HG03432 (cell line): ENCODE data around the gene LRRC4C.

ENCODE experiments used
- ATAC-seq: cut with Tn5 transposase; IDR thresholded peaks from one replicate; pipeline ENCODE4 v1.9.1; 2021; ENCODE audit warnings: mild to moderate bottlenecking, moderate library complexity; ENCODE audit not compliant: unreplicated experiment

Gene LRRC4C

DNA sequence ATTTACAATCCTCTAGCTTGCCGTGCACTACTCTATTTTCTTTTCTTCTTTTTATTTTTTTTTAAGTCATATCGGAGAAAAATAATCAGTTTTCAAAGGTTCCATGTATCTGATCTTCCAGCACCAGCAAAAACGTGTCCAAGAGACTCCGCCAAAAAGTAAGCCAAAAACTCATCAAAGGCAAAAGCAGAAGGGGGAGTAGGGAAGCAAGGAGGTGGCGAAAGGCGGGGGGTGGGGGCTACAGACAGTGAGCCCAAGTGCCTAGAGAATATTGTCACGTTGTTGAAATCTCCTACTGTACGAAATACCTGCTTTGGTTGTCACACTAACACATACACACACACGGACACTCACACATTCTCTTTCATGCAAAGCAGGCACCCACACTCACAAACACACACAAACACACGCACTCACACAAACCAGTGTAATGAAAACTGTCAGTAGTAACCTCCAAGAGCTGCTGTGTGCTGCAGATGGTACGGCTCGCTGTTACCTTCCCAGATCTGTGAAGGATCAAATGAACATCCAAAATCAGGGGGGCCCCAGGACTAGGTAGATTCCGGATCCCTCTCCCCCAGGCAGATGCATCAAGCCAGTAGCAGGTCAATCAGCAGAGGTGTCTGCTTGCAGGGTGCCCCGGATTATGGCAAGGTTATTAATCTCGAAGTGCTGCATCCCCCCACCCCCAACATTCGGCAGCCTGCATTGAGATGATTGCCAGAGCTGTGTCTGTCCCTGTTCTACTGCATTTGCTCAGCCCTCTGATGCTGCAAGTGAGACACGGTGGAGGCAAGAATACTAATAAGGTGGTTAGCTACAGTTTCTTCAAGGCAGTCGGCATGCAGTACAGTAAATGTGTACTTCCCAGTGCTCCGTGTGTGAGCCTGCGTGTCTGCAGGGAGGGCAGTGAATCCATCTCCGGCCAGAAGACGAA is at the start of gene LRRC4C:
TSS of gene LRRC4C (minus strand) at position 188 of the 937 bp plus-strand sequence.
- ATAC-seq: no peak

DNA sequence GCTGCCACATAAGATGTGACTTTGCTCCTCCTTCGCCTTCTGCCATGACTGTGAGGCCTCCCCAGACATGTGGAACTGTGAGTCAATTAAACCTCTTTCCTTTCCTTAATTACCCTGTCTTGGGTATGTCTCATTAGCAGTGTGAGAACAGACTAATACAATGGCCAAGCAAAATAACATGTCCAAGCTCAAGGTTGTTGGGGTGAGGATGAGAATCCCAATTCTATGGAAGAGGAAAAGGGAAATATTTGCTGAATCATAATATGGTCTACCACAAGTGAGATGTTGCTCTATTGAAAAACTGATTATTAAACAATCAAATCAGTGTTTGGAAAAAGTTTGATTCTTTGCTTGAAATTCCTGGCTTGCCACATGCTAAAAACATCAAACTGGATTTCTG is 48.7 kb upstream of the LRRC4C start:
- no peak for ATAC-seq

DNA sequence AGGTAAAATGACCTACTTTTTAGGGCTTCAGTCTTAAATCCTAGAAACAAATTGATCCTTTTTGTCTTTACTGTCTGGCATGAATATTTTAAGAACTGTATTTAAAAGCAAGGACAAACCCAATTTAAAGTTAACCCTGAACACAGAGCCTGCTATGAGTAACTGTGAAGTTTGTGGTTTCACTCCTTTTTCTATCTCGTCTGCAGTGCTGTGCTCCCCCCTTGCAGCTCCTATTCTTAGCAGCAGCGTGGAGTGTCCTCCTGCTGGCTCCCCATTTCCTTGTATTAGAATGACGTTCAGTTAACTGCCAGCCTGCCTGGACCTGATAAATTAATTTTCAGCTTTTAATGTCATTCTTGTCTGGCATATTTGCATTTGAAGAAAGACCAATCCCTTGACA is 40.0 kb upstream of the LRRC4C start:
- no peak for ATAC-seq

DNA sequence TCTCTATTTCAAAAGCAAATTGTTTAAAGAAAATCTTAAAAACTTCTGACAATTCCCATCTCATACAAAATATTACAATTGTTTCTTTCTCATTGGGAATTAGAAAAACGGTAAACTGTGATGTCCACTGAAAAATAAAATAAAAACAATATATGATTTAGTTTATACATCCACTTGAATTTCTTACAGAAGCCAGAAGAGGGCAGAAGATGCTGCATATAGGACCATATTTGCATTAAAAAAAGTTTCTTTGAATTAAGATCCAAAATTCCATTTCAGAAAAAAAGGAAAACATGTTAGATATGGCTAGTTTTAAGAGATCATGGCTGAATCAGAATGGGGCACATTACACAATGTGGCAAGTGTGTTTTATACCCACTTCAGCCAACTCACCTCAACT is 39.3 kb upstream of the LRRC4C start:
- ATAC-seq: no peak

DNA sequence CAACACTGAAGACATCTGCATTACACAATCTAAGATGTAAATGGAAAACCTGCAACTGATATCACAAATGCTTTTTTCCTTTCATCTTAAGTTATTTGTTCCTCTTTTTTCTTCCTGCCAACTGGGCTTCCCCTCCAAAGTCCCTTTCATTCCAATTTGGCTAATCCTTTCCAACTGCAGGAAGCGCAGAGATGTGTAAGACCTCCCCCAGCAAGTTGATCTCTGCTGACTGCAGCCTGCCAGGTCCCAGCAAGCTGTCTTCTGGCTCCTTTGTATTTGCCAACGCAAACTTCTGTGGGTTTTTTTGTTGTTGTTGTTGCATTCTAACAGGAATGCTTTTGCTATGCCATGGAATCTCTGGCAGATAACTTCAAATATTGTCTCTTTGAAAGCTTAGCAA is 38.5 kb upstream of the LRRC4C start:
- ATAC-seq: no peak

DNA sequence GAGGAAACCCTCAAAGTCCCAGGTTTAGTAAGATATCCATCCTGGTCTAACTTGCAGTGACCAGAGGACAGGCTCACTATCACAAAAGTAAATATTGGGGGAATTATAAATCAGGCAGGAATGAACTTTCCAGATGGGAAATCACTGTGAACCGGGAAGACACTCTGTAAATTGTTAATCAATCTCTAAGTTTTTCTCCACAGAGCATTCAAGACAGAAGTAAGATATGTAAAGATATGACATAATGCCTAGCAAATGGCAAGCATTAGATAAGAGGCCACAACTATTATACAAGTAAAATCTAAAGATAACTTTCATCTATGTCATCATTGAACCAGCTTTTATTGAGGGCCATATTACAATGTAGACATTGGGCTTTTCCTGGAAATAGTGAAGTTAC is 35.3 kb upstream of the LRRC4C start:
- ATAC-seq: no peak

DNA sequence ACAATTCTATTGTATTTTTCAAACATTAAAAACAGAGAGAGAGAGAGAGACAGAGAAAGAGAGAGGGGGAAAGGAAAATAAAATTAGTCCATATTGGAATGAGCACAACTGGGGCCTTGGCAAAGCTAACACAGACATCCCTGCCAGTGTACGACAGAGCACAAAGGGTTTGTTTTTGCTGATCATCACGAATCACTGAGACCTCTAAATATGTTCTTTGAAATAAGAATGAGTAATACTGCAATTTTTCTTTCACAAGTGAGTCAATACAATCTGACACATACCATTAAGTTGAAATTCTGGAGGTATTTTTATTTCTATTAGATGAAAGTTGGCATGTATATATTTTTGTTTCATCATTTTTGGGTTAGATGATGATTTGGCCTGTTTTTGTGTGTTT is 27.0 kb upstream of the LRRC4C start:
- no peak for ATAC-seq

DNA sequence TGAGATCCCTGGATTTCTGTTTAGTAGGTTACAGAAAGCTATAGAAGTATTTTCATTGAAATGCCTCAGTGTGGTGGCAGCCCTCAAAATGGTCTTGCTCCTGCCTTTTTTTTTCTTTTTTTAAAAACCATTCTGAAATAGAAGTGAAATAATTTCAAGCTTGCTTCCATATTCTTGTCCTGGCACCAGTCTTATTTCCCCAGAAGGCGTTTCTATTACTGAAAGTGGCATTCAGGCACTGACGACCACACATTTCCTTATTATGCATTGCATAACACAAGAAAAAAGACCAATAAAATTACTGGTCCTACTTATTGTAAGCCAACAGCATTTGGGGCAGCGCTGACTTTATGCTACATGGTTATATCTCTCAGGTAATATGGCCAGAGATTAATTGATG is 24.5 kb upstream of the LRRC4C start:
- no peak for ATAC-seq

DNA sequence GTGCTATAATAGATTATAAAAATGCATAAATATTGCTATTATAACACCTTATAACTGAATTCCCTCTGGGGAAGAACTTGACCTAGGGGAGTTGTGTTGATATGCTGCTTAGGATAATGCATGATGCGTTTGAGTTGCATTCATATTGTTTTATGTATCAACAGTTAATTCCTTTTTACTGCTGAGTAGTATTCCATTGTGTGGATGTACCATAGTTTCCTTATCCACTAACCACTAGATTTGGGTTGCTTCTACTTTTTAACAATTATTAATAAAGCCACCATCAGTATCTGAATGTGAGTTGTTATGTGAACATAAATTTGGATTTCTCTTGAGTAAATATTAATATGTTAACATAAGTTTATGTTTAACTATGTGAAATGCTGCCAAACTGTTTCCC is 19.7 kb upstream of the LRRC4C start:
- no peak for ATAC-seq

DNA sequence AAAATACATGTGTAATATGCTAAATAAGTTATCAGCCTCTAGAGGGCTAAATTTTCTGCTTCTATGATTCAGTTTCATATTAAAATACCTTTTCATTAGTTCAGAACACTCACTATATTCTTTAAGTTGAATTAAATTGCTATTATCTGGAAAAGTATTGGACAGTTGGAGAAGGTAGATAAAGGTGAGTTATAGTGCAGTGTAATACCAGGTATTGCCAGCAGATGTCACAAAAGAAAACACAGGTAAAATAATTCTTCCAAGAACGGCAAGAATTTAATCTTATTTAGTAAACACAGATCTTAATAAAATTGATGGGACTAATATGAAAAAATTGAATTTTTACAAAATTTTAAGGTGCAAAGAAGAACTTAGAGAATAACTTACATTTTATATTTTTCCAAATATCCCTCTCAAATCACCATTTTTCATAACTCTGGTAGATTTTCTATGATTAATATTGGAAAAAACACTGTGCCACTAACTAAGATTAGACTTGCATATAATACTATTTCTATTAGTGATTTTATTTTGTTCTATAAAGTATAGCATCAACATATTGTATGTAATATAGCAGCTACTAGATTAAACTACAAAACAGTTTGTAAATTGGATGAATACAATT is 1.7 kb upstream of the LRRC4C start:
- ATAC-seq: no peak

DNA sequence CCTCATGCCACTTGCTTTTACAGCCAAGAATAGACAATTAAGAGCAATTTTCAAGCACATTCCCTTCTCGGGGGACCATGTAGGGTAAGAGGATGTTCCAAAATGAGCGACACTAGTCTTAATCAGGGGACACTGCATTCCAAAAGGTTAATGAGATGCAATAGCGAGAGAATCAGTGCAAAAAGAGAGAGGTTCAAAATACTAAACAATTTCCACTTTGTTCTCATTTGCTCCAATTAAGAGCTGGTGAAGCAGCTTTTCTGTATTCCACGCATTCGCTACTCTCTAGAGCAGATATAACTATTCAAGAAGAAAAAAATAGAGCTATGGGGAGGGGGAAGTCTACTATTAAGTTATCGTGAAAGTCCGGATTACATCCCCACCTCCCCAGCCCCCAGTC is 811 bp downstream of the LRRC4C start:
- ATAC-seq: no peak

DNA sequence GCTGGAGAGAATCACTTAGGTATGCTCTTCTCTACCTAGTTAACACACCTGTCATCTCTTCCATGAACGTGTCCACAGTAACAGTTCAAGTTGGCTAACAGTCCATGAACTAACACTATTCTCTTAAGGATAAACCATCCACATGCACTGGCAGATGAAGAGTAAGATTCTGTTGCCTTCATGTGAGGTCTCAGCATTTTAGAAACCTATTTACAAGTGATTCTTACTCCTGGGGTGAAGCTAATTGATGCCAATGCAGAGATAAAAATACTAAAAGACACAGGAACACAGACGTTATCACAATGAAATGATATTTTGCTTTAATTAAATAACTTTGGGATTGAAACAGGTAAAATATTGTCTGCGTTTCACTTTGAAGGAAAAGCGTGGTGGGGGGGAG is 1.3 kb downstream of the LRRC4C start:
- ATAC-seq: no peak

DNA sequence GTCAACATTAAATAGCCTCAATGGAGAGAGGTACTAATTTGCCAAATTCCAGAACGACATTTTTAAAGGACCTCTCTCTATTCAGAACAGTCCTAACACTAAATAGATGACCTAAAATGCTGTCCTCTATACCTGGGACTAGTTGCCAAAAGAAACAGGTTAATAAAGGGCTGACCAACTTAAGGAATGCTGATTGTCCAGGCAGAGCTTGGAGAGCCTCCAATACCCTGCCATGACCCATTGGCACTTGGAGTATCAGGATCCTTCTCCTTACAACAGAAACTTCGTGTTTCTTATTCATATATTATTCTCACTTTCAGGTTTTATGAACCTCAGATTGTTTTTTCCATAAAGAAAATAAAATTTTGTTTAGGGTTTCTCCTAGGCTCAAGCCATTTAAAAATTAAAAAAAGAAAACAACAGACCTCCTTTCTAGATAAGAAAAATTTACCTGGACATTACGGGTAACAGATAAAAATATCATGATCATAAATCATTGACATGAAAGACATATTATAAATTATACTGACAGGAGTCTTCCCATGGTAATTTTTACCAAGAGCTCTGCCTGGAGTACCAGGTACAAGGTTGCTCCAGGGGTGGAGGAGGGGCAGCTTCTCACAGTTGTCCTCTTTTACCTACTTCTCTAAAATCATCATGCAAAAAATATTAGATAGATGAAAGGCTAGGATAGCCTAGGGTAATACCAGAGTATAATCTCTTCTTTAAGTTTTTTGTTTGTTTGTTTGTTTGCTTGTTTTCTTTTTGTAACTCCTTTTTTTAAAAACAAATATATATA is 2.0 kb downstream of the LRRC4C start:
- ATAC-seq: no peak

DNA sequence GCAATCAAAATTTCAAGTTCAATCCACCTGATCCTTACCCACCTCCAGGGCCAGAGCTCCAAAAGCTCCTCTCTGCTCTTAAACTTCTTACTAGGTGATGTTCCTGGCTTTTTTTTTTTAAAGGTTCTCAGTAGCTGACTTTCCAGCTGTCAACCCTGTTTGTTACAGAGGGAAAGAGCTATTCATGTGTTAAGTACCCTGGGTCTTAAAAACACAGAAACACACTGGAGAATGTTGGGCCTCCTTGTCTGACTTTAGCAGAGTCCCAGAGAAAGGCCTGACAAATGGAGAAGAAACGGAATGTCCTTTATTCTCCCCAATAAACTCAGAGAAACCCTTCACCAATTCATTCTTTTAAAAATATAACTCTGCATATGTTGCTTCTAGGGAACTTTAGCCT is 3.2 kb downstream of the LRRC4C start:
- no peak for ATAC-seq

DNA sequence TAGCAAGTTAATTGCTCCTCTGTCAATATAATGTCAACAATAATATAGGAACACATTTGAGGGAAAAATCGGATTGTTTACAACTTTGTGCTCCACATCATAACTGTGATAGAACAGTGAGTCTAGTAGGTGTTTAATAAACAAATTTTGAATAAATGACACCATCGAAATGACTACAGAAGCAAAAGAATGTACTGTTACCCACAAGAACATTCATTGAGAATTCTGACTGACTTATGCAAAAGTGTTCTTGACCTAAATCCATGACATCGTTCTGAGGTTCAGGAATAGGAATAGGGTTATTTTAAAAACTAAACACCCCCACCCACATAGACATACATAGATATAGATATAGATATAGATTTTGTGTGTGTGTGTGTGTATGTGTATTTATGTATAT is 8.4 kb downstream of the LRRC4C start:
- ATAC-seq: no peak

DNA sequence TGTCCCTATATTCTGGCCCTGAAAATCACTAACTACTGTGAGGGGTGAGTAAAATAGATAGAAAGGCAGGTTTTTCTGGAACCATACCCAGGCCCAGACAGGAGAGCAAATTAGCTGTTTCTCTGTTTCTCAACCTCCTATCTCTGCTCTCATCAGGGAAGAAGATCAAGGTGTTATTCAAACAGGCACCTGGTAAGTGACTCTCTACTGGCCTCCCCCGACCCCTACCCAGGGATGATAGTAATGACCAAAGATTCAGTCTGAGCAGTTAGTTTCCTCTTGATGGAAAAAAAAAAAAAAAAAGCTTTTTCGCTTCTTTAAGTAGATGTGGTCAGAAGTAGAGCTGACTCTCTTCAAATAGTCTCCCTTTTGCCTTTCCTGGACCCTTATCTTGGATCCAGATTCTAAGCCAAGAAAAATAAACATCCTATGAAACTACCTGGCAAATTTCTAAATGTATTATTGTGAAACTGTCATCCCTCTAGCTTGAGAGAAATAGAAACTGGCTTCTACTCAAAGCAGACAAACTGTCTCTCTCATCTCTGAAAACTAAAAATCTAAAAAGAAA is 9.9 kb downstream of the LRRC4C start:
- no peak for ATAC-seq

DNA sequence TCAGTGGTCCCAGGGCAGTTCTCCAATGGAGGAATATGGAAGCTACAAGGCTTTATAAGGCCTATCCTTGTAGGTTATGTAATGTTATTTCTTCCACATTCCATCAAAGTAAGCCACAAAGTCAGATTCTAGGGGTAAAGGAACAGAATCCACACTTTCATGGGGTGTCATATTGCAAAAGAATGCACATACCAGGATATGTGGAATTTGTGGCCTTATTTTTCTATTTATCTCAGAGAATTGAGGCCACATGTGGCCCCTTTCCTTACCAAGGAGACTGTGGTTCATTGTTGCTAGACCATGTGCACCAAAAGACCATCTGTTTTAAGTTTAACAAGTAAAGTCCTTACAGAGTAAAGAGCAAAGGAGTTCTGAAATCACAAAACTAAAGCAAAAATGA is 12.9 kb downstream of the LRRC4C start:
- no peak for ATAC-seq

DNA sequence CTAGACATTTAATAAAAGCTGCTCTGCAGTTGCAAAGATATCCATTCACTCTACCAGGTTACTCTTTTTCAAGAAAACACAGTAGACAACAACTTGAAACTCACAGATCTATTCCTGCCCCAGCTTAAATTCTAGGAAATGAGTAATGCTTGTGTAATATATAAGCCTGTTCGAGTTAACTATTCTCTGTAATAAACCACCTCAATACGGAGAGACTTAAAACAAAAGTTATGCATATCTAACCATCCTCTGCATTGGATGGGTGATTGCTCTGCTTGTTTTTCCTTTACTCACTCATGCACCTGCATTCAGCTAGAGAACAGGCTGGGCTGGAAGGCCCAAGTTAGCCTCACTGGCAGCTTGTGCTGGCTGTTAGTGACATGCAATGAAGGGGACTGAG is 13.3 kb downstream of the LRRC4C start:
- ATAC-seq: no peak

DNA sequence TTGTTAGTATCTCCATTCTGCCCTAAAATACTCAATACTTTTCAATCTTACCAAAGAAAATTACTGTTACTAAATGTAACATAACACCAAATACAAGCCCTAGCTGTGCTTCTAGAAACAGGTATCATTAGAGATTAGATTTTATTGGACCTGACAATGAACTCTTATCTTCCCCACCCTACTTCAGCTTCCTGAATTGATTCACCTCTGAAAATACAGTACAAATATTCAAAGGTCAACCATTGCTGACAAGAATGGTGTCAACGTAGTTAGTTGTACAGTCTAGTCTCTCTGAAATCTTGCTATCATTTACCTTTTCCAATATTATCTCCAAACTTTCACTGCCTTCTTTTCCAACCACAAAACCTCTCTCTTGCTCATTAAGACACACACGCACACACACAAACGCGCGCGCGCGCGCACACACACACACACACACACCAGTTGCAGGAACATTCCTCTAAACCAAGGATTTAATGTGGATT is 22.4 kb downstream of the LRRC4C start:
- no peak for ATAC-seq

DNA sequence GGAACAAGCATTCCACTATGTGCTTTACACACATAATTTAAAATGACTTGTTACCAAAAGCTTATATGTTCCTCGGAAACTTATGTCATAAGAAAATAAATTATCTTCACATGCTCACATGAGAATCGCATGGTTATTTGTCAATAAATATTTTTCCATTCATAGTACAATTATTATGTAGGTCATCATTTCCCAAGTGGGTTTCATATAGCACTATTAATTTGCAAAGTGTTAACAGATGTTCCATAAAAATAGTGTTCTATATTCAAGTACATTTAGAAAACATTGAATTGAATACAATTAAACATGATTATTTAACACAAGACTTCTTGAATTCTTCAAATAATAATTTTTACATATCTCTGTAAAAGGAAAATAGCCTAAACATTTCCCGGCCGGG is 23.9 kb downstream of the LRRC4C start:
- ATAC-seq: no peak

DNA sequence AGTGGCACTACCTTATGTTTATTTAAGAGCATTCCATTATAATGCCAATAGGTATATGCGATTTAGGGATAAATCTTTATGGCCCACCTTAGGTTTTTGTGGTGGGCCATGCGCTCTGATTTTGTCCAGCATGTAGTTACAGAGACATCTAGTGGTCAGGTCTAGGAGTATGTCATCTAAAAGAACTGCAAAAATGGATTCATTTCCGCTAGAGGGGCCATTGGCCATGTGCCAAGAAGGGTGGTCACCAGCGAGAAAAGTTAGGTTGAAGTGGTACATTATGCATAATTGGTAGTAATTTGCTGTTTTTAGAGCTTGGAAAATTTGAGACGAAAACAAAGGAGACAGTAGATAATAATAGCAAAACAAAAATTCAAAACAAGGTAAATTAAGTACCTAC is 27.7 kb downstream of the LRRC4C start:
- no peak for ATAC-seq
